ENCODE data around the gene VAPB. TPM values are rescaled to one million over a fixed set of nuclear protein-coding genes. Genes with fewer than 3 reads are reported as not detected.
A peak's percentile ranks its signal among the peaks of the same experiment; 100 is the strongest.
"Not testable (repeated sequence)": the region's sequence is repeated elsewhere in the genome, so short reads cannot be mapped to it uniquely, and the experiment has no call there.

VAPB gene
- total RNA-seq, 2 donors from 2014 or later: 23.7 to 30.8 TPM

DNA sequence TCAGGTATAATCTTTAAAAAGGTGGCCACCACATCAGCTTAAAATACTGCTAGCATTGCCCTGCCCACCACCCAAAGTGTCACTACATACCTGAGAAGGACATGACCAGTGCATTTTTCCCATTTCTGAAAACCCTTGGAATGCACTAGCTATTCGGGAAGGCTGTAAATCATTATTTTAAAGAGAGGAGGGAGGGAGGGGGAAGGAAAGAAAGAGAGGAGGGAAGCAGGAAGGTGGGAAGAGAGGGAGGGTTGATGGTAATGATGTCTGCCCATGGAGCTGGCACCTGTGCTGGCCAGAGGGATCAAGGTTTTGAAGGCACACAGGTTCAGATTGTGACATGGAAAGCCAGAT lies 32.4 kb downstream of the VAPB start:
- peaks cover 4% of the 10 kb centered on the region for H3K36me3 Mint-ChIP-seq (ENCODE audit: low read depth)
- ATAC-seq: no peak

DNA sequence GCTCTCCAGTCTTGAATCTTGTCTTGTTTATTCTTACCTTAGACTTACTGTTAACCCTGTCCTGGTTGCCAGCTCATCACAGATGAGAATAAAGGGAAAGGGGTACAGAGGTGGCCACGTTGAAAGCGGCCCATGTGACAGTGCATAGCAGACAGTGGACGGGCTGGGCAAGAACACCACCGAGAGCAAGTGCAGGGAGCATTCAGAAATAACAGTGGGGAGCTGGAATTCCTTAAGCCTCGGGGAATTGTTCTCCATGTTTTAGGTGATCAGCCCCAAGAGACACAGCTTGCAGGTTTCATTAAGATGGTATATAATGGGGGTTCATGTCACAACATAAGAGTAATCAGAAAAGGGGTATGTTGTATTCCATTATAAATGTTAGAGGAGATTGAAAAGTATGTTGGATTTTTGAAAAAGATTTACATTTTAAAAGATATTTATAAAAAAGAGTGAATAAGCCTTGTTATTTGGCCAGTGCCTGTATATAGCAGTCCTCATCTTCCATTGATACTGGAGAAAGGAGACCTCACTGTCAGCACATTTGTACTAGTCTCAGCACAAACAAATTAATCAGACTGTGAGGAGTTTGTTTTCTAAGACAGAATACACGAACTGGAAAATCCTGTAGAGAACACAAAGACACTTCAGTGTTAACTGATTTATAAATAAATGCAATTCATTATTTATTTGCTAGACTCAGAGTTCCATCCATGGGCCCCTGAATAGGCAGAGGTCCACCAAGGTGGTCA lies 35.4 kb downstream of the VAPB start:
- no peak overlapping the region for H3K4me3 Mint-ChIP-seq
- no peaks in the 10 kb centered on the region for H3K9me3 ChIP-seq (ENCODE audit: control insufficient read depth, low read length, poor library complexity, severe bottlenecking)
- H3K36me3 Mint-ChIP-seq (ENCODE audit: low read depth): peaks cover 2% of the 10 kb centered on the region
- H3K4me1 Mint-ChIP-seq: peaks cover 12% of the 10 kb centered on the region
- peak overlapping the region; percentile 68 for H3K27ac Mint-ChIP-seq
- H3K27me3 Mint-ChIP-seq: no peaks in the 10 kb centered on the region
- ATAC-seq: no peak
- DNase-seq: no peak

More for the DNA sequence above, 32.4 kb downstream of the VAPB start:
- no peaks in the 10 kb centered on the region for H3K27me3 Mint-ChIP-seq
- DNase-seq: no peak
- no peaks in the 10 kb centered on the region for H3K9me3 ChIP-seq (ENCODE audit: control insufficient read depth, low read length, poor library complexity, severe bottlenecking)
- H3K4me1 Mint-ChIP-seq: peaks cover 21% of the 10 kb centered on the region
- H3K4me3 Mint-ChIP-seq: no peak overlapping the region
- H3K27ac Mint-ChIP-seq: no peak overlapping the region

DNA sequence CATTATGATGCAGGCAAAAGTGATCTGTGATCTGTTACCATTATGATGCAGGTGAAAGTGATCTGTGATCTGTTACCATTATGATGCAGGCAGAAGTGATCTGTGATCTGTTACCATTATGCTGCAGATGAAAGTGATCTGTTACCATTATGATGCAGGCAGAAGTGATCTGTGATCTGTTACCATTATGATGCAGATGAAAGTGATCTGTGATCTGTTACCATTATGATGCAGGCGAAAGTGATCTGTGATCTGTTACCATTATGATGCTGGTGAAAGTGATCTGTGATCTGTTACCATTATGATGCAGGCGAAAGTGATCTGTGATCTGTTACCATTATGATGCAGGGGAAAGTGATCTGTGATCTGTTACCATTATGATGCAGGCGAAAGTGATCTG lies 38.5 kb downstream of the VAPB start:
- not testable (repeated sequence) for H3K27ac Mint-ChIP-seq; H3K36me3 Mint-ChIP-seq (ENCODE audit: low read depth); H3K27me3 Mint-ChIP-seq; H3K4me3 Mint-ChIP-seq; DNase-seq; H3K9me3 ChIP-seq (ENCODE audit: control insufficient read depth, low read length, poor library complexity, severe bottlenecking); ATAC-seq
- H3K4me1 Mint-ChIP-seq: peaks cover 19% of the 10 kb centered on the region

DNA sequence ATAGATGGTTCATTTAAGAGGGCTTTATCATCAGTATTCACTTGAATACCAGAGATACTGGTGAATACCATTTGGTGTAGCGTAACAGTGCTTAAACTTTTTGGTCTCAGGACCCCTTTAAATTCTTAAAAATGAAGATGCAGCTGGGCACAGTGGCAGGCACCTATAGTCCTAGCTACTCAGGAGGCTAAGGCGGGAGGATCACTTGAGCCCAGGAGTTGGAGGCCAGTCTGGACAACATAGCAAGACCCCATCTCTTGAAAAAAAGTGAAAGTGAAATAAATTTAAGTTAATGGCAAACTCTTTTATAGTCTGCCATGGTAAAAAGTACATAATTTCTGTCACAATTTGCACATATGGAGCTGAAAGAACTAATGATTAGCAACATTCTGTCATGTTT lies 39.3 kb downstream of the VAPB start:
- H3K9me3 ChIP-seq (ENCODE audit: control insufficient read depth, low read length, poor library complexity, severe bottlenecking): no peaks in the 10 kb centered on the region
- Mint-ChIP-seq H3K27me3 (no peaks in the 10 kb centered on the region), H3K4me3 (no peak overlapping the region), H3K4me1 (peaks cover 25% of the 10 kb centered on the region), H3K36me3 (ENCODE audit: low read depth) (no peaks in the 10 kb centered on the region), H3K27ac (no peak overlapping the region)
- DNase-seq (no peak), ATAC-seq (no peak)

DNA sequence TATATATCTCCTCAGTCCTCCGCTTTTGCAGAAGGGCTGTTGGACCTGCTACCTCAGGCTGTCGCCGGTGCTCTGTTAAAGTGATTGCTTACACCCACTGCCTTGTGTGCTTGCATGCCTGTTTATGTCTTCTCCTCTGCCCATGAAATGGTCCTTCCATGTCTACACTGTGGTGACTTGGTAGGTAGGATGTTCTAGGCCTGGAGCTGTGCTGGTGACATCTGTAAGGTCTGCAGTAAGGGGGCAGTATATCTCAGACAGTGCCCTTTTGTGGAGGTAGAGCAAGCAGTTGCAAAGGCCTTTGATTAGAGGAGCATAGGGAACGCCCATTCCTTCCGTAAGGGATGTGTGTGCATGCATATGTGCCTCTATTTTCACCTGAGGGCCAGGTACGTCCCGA lies 40.3 kb downstream of the VAPB start:
- no peaks in the 10 kb centered on the region for H3K9me3 ChIP-seq (ENCODE audit: control insufficient read depth, low read length, poor library complexity, severe bottlenecking)
- DNase-seq (no peak), ATAC-seq (no peak)
- no peak overlapping the region for H3K4me3 Mint-ChIP-seq
- peaks cover 23% of the 10 kb centered on the region for H3K4me1 Mint-ChIP-seq
- H3K36me3 Mint-ChIP-seq (ENCODE audit: low read depth): no peaks in the 10 kb centered on the region
- no peak overlapping the region for H3K27ac Mint-ChIP-seq
- H3K27me3 Mint-ChIP-seq: no peaks in the 10 kb centered on the region

DNA sequence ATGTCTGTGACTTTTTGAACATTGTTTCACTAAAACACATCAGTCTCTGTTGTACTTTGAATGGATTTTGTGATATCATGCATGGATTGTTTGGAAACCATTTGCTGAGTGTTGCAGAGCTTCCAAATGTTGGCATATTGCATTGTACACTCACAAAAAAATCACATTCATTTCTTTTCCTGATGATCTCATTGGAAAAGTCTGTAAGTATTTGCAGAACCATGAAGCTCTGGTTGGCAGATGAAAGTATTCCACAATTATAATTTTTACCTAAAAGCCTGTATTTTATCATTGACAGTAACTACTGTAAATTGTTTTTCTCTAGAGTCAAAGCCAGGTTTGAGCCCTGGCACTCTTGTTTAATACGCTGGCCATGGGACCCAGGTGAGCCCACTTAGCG lies 42.1 kb downstream of the VAPB start:
- H3K27ac Mint-ChIP-seq: no peak overlapping the region
- no peaks in the 10 kb centered on the region for H3K27me3 Mint-ChIP-seq

DNA sequence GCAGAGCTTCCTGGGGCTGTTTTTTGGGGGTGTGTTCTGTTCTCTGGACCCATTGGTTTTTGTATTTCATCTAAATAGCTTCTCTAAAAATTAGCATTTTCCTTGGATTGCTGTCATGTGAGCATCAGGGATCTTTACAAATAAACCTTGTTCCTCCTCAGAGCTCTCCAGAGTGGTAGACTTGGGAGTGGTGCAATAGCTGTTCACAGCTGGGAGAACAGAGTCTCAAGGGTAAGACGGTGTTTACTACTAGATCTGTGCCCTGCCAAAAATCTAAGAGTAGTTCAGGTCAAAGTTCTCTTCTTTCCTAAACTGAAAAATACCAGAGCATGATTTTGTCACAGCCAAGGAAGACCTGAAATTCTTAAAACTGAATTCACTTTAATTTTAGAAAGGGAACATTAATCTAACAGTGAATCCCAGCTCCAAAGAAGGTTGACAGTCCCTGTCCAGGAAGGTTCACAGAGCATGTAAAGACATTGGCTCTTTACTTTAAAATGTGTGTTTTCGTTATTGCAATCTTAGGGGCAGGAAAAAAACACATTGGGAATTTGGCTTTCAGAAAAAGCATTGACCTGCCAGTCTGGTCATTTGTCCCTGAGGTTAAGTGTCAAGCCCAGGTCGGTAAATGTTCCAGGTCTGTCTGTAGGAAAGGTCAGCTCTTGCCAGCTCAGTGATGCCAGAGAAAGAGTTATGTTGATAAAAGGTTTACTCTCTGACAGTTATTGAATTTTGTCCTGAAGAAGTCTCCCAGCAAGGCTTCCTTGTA lies 43.3 kb downstream of the VAPB start:
- no peak overlapping the region for H3K4me3 Mint-ChIP-seq
- no peaks in the 10 kb centered on the region for H3K9me3 ChIP-seq (ENCODE audit: control insufficient read depth, low read length, poor library complexity, severe bottlenecking)
- no peaks in the 10 kb centered on the region for H3K36me3 Mint-ChIP-seq (ENCODE audit: low read depth)
- DNase-seq (no peak), ATAC-seq (no peak)
- H3K4me1 Mint-ChIP-seq: peaks cover 24% of the 10 kb centered on the region
- no peaks in the 10 kb centered on the region for H3K27me3 Mint-ChIP-seq
- H3K27ac Mint-ChIP-seq: peak overlapping the region; percentile 67

More for the DNA sequence above, 42.1 kb downstream of the VAPB start:
- no peak overlapping the region for H3K4me3 Mint-ChIP-seq
- H3K4me1 Mint-ChIP-seq: peaks cover 23% of the 10 kb centered on the region
- no peaks in the 10 kb centered on the region for H3K9me3 ChIP-seq (ENCODE audit: control insufficient read depth, low read length, poor library complexity, severe bottlenecking)
- no peak for ATAC-seq
- H3K36me3 Mint-ChIP-seq (ENCODE audit: low read depth): no peaks in the 10 kb centered on the region
- no peak for DNase-seq

DNA sequence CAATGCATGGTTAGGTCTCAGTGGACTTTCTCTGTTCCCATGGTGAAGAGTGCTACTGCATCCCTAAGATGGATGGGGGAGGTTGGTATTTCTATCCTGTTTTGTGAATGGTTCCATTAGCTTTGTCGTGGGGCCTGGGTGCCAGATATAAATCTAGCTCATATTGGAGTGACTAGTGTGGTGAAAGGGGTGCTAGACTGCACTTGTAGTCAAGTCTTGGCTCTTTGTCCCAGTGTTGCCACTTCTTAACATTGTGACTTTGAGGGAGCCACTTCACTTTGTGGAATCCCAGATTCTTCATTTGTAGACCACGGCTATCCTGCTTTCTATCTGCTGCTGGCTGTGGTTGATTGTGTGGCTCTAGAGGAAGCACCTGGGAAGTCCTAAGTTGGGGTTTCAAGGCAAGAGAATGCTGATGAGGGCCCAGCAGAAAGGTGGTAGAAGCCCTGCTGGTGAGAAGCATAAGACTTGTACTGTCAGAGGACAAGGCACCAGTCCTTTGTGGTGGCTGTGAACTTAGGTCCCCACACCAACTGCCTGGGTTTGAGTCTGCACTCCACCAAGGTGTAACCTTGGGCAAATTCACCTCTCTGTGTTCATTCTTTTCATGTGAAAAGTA lies 44.1 kb downstream of the VAPB start:
- H3K36me3 Mint-ChIP-seq (ENCODE audit: low read depth): no peaks in the 10 kb centered on the region
- no peaks in the 10 kb centered on the region for H3K9me3 ChIP-seq (ENCODE audit: control insufficient read depth, low read length, poor library complexity, severe bottlenecking)
- ATAC-seq (no peak), DNase-seq (no peak)
- no peak overlapping the region for H3K4me3 Mint-ChIP-seq
- no peaks in the 10 kb centered on the region for H3K27me3 Mint-ChIP-seq
- H3K4me1 Mint-ChIP-seq: peaks cover 30% of the 10 kb centered on the region
- H3K27ac Mint-ChIP-seq: peak overlapping the region; percentile 56

DNA sequence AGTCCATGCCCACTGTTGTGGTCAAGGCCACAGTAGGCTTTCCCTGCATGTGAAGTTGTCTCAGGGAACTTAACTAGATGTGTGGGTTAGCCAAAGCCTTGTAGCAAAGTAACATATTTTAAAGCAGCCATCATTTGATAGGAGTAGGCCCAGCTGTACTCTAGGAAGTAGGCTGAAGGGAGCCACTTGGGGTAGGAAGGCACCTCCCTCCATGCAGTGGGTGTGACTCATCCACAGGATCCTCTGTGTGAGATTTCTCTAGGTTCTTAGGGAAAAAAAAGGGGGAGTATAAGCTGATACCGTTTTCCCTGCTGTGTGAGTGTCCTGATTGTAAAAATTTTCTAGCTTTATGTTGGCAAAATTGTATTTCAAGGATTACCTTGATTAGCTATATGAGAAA lies 44.7 kb downstream of the VAPB start:
- no peaks in the 10 kb centered on the region for H3K9me3 ChIP-seq (ENCODE audit: control insufficient read depth, low read length, poor library complexity, severe bottlenecking)
- peak overlapping the region; percentile 56 for H3K27ac Mint-ChIP-seq
- ATAC-seq (no peak), DNase-seq (no peak)
- H3K27me3 Mint-ChIP-seq: no peaks in the 10 kb centered on the region
- H3K4me1 Mint-ChIP-seq: peaks cover 31% of the 10 kb centered on the region
- H3K36me3 Mint-ChIP-seq (ENCODE audit: low read depth): no peaks in the 10 kb centered on the region
- H3K4me3 Mint-ChIP-seq: no peak overlapping the region

DNA sequence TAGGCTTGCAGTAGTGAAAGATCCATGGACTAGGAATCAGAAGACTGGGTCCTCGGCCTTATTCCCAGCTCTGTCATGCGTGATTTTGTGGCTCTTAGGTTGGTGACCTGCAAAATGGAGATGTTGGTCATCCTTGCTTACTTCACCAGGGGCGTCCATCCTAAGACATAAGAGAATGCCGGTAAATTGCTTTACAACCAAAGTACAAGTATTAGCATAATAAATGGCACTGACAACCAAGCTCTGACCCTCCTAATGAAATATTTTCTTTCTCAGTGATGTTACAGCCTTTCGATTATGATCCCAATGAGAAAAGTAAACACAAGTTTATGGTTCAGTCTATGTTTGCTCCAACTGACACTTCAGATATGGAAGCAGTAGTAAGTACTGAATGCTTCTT lies 45.3 kb downstream of the VAPB start:
- H3K27me3 Mint-ChIP-seq: no peaks in the 10 kb centered on the region
- H3K36me3 Mint-ChIP-seq (ENCODE audit: low read depth): no peaks in the 10 kb centered on the region
- no peaks in the 10 kb centered on the region for H3K9me3 ChIP-seq (ENCODE audit: control insufficient read depth, low read length, poor library complexity, severe bottlenecking)
- no peak overlapping the region for H3K27ac Mint-ChIP-seq
- no peak overlapping the region for H3K4me3 Mint-ChIP-seq
- peaks cover 29% of the 10 kb centered on the region for H3K4me1 Mint-ChIP-seq
- ATAC-seq (no peak), DNase-seq (no peak)

DNA sequence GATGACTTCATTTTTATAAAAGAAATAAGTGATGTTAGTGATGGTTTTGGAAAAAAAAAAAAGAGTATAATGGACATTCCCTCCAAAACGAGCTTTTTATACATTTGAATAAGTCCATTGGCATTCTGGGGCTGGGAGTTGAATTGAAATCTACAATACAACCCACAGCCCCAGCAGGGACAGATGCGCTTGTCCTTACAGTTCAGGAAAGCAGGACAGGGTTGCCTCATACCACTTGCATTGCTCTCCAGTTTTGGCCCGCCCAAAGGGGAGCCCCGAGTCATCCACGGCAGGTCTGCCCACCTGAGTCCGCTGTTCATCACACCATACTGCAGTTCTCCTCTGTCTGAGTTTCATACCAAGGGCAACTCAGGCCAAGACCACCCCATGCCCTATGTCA lies 46.2 kb downstream of the VAPB start:
- DNase-seq (no peak), ATAC-seq (no peak)
- Mint-ChIP-seq H3K4me1 (peaks cover 29% of the 10 kb centered on the region), H3K4me3 (no peak overlapping the region), H3K27me3 (no peaks in the 10 kb centered on the region), H3K27ac (no peak overlapping the region), H3K36me3 (ENCODE audit: low read depth) (no peaks in the 10 kb centered on the region)
- no peaks in the 10 kb centered on the region for H3K9me3 ChIP-seq (ENCODE audit: control insufficient read depth, low read length, poor library complexity, severe bottlenecking)

DNA sequence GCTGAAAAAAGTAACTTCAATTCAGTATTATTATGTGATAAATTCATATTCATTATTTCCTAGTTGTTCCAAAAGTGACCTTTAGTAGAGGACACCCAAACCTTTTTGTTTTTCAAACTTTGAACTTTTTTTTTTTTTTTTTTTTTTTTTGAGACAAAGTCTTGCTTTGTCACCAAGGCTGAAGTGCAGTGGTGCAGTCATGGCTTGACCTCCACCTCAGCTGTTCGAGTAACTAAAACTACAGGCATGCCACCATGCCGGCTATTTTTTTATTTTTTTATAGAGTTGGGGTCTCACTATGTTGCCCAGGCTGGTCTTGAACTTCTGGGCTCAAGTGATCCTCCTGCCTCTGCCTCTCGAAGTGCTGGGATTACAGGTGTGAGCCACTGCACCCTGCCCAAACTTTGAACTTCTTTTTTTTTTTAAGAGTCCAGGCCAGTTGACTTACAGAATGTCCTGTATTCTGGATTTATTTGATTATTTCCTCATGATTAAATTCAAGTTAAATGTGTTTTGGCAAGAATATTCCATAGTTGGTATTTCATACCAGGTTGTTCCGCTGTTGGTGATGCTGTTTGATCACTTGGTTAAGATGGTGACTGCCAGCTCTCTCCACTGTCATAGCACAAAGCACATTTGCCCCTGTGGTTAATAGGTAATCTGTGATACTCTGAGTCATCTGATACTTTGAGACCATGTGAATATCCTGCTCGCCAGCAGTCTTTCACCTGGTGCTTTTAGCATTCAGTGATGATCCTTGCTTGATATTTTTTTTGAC lies 48.0 kb downstream of the VAPB start:
- DNase-seq (no peak), ATAC-seq (no peak)
- H3K4me3 Mint-ChIP-seq: no peak overlapping the region
- H3K36me3 Mint-ChIP-seq (ENCODE audit: low read depth): no peaks in the 10 kb centered on the region
- H3K27ac Mint-ChIP-seq: no peak overlapping the region
- no peaks in the 10 kb centered on the region for H3K27me3 Mint-ChIP-seq
- H3K9me3 ChIP-seq (ENCODE audit: control insufficient read depth, low read length, poor library complexity, severe bottlenecking): no peaks in the 10 kb centered on the region
- H3K4me1 Mint-ChIP-seq: peaks cover 27% of the 10 kb centered on the region

Data from T-helper 17 cell (primary cell).